Activated CD4-positive, alpha-beta T cell treated with anti-CD3 and anti-CD28 coated beads for 48 hours (primary cell): ENCODE results near the gene NUP98.
A peak's percentile ranks its signal among the peaks of the same experiment; 100 is the strongest.

Experiments used
- DNase-seq: peaks from one replicate; pipeline ENCODE4 v3.0.0-alpha.2; 2020

NUP98 gene

DNA sequence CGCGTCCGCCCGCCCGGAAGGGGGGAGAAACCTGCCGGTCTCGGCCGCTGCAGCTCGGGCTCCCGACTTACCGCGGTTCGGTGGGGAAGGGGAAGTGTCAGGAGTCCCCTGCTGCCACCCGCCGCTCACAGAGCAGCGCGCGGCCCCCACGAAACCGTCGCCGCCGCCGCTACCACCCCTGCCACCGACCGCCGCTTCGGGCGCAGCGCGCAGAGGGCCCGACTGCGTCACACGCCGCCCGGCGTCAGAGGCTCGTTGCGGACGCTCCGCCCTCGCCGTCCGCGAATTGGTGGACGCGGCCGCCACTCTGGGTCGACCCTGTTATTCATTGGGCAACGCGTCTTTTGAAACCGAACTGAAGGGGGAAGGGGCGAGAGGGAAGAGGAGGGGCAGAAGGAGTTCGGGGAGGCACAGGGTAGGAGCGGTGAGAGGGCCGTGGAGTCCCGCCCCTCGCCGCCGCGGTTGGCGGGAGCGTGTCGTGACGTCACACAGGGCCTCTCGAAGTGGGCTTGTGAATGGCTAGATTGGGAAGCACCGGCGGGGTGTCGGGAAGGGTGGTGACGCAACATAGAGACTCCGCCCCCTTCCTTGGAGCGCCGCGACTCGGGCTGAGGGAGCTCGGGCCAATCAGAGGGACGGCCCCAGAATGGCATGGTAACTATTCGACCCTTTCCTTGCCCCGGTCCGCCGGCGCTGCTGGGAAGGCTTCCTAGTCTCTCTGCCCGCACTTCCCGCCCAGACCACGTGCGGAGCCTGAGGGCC is at the start of gene NUP98:
Gene NUP98, minus strand, starts transcription at position 226 of the 762 bp plus-strand sequence. CDS start 15,437 bp downstream, outside the sequence.
- peak; percentile 100 for DNase-seq

GRCh38 chr11:3845670-3846069 is 48.3 kb upstream of the NUP98 start:
- DNase-seq: no peak

- DNase-seq: no peak
Observed at GRCh38 chr11:3845246-3845645, 47.9 kb upstream of the NUP98 start.

GRCh38 chr11:3843326-3843725 is 46.0 kb upstream of the NUP98 start:
- no peak for DNase-seq

DNA sequence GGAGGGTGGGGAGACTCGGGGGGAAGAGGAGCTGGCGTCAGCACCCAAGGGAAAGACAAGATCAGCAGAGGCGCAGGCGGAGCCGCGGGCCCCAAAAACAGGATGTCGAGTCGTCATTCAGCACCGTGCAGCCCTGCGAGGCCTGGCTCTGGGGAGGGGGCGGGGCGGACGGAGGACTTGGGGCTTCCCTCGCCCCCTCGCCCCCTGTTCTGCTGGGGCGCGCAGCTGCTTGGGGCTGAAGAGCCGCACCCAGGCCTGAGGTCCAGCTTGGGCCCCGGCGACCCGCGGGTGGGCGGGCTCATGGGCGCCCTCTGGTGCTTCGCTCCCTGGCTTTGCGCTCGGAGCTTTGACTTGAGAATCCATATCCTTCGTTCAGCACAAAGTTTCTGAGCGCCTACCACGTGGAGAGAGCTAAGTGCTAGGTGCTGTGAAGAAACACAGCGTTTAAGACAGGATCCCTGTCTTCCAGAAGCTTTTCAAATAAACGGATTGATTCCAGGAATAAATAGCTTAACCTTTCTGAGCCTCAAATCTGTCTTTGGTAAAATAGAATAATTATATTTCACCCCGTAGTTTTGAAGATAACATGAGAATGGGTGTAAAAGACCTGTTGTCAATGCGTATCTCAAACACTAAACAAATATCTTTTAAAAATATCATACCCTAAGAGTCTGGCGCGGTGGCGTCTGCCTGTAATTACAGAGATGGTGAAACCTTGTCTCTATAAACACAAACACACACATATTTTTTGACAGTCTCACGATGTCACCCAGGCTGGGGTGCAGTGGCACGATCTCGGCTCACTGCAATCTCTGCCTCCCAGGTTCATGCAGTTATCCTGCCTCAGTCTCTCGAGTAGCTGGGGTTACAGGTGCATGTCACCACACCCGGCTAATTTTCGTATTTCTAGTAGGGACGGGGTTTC is 44.3 kb upstream of the NUP98 start:
- peak; percentile 96 for DNase-seq

GRCh38 chr11:3840870-3841425 is 43.6 kb upstream of the NUP98 start, which contains the start of gene RHOG:
RHOG (minus strand) TSS chr11:3840959; CDS start chr11:3828138, 12,821 bp downstream.
- DNase-seq: no peak

- DNase-seq: peak; percentile 55
Observed at GRCh38 chr11:3840004-3840869, 42.9 kb upstream of the NUP98 start.

DNA sequence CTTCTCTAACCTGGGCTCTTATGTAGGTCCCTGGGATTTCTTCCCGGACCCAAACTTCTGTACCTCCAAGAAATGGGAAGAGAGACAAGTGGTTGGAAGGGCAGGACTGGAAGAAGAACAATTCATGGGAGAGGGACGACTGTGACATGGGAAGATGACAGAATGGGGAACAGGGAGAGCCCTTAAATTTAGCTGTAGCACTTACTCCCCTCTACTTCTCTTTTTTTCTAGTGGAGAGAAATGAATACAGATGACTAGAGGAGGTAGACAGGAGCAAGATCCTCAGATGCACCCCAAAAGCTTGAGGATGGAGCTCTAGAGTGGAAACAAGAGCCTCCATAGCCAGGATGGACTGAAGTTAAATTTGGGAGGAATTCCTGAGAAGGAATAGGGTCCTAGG is 41.1 kb upstream of the NUP98 start:
- no peak for DNase-seq

- no peak for DNase-seq
Observed at GRCh38 chr11:3837793-3838192, 40.4 kb upstream of the NUP98 start.

GRCh38 chr11:3836903-3837302 is 39.5 kb upstream of the NUP98 start:
- DNase-seq: peak; percentile 56

DNA sequence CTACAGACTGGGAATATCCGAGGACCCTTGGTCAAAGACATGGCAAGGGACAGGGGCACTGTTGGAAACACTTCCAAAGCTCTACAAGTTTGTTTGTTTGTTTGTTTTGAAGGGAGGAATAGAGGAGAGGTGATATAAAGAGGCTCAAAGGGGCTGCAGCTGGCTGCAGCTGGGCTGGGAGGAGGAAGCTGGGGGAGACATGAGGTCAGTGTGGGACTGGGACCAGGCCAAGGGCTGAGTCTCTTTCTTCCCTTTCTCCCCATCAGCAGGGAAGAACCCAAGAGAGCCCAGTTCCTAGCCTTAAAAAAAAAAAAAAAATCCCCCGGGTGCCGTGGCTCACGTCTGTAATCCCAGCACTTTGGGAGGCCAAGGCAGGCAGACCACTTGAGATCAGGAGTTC is 38.4 kb upstream of the NUP98 start:
- DNase-seq: no peak

DNA sequence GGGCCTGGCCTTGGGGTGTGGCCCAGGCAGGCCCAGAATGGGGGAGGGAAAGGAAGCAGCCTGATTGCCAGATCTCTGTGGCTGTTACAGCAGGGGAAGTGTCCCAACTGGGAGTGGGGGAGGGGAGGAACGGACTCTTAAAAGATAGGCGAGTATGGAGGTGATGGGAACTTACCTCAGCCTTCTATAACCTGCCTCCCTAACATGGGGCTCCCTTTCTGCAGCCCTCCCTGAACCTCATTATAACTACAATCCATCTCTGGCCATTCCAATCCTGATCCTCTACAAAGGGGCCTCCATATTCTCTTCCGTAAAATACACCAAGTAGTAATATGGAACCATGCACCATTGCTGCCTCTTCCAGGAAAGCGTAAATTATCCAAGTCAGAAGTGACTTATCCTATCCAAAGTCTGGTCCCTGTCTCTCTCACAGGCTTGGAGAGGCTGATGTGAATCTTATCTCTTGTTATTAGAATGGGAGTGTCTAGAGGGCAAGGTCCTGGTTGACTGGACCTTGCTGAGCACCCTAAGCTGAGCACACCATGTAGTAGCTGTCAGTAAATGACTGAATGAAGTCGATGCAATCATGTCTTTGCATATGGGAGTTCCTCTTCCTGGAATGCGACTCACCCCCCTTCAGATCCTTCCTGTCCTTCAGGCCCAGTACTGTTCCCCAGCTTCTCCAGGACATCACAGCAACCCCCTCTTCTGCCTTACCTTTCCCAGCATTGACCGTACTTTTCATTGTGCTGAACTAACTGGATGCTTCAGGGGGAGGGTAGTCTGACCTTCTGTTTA is 37.5 kb upstream of the NUP98 start:
- no peak for DNase-seq

- DNase-seq: no peak
Observed at GRCh38 chr11:3834349-3834663, 37.0 kb upstream of the NUP98 start.

DNA sequence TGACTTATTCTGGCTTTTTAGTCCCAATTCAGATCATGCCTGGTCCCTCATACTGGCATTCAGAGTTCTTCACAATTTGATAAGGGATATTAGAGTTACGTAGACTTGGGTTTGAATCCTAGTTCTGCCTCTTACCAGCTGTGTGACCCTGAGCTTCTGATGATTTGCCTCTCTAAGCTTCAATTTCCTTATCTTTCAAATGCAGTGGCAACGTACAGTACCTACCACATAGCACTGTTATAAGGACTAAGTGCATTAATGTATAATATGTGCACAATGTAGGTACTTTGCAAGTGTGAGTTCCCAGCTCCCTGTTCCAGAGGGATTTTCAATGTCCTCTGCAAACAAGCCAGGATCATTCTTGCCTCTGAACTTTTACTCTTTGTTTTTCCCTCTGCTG is 36.1 kb upstream of the NUP98 start:
- DNase-seq: no peak

- DNase-seq: no peak
Observed at GRCh38 chr11:3832816-3833215, 35.5 kb upstream of the NUP98 start.

GRCh38 chr11:3831378-3832239 is 34.3 kb upstream of the NUP98 start:
- DNase-seq: peak; percentile 34

DNA sequence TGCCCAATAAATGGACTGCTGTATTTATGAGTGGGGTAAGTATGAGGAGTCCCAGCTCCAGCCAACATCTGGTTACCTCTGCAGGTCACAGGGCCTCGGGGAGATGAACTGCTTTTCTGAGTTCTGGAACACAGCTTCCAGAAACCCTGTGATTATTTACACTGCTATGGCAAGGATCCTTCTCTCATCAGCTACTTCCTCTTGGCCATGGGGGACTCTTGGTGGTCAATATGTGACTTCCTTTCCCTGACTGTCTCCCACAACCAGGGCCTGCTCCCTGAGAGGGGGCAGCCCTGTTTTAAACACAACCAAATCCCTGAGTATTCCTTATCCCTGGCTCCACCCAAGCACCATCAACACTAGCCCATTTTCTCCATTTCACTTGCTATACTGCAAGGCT is 33.4 kb upstream of the NUP98 start:
- no peak for DNase-seq

DNA sequence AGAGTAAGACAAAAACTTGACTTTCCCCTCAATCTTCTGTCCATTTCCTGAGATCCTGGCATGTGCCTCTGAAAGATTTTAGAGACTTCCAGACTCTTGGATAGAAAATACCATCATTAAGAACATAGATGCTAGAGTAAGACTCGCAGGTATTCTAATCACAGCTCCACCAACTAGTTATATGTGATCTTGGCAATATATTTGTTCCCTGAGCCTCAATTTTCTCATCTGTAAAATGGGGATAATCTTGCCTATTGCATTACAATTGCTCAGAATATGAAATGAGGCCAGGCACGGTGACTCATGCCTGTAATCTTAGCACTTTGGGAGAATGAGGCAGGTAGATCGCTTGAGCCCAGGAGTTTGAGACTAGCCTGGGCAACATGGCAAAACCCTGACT is 32.7 kb upstream of the NUP98 start:
- DNase-seq: no peak

DNA sequence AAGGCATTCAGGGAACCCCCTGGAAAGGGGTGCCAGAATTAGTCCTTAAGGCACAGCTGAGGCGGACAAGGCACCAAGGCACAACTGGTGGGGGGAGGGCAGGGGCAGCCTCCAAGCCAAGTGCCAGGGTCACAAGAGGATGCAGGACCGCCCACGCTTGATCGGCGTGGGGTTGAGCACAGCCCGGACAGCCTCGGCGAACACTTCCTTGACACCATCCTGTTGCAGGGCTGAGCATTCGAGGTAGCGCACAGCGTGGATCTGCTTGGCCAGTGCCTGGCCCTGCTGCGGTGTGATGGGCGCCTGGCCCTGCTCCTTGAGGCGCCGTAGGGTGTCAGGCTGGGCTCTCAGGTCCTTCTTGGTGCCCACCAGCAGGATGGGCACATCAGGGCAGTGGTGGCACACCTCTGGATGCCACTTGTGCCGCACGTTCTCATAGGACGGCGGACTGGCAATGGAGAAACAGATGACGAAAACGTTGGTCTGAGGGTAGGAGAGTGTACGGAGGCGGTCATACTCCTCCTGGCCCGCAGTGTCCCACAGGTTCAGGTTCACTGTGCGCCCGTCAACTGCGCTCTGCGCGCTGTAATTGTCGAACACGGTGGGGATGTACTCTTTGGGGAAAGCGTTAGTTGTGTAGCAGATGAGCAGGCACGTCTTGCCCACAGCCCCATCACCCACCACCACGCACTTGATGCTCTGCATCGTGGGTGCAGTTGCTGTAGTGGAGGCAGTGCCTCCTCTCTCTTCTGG is 30.3 kb upstream of the NUP98 start:
- no peak for DNase-seq

GRCh38 chr11:3826721-3827120 is 29.4 kb upstream of the NUP98 start:
- no peak for DNase-seq
